HK-2 (cell line): ENCODE measurements around the gene KCNK7.
"Not testable (repeated sequence)": the region's sequence is repeated elsewhere in the genome, so short reads cannot be mapped to it uniquely, and the experiment has no call there.

ENCODE experiments used
- DNase-seq: peaks from one replicate; pipeline ENCODE4 v3.0.0-alpha.2; 2018; ENCODE audit not compliant: unreplicated experiment

The KCNK7 gene

DNA sequence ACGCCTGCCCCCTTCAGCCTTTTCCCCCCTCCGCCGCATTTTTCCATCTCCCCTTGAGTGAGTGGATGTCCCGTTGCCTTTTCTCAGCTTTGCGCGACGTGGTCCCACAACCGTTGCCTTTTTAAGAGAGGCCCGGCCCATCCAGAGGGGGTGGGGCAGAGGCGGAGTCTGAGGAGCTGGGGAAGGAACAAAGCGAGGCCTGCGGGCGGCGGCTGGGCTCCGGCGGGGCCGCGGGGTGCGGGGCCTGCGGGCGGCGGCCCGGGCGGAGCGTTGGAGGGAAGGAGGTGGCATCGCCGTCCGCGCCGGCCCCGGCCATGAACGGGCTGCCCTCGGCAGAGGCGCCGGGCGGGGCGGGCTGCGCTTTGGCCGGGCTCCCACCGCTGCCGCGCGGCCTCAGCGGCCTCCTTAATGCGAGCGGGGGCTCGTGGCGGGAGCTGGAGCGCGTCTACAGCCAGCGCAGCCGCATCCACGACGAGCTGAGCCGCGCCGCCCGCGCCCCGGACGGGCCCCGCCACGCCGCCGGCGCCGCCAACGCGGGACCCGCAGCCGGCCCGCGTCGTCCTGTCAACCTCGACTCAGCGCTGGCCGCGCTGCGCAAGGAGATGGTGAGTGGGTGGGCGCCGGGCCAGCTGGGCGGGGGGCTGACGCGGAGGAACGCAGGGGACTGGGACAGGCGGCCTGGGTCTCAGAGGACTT is 23.1 kb downstream of the KCNK7 start, which contains the start of gene FAM89B:
Gene FAM89B (plus strand): TSS at position 183 of the 696 bp plus-strand sequence. CDS start 132 bp downstream, at position 315.
- DNase-seq, result peak; percentile 70

DNA sequence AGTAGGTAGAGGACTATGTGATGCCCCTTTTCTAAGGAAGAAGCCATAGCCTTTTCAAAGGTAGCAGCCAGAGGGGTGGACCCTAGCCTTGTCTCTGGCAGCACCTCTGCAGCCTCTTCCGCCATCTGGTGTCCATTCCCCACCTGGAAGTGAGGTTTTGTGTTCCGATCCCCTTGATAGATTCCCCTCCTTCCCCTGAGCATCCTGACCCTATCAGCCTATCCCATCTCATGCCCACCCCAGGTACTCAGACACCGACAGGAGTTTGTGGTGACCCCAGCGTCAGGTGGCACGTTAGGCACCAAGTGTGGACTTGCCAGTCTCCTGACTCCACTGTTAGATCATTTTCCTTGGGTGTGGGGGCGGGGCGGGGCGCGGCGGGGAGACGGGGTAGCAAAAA is 23.7 kb downstream of the KCNK7 start:
- no peak for DNase-seq

DNA sequence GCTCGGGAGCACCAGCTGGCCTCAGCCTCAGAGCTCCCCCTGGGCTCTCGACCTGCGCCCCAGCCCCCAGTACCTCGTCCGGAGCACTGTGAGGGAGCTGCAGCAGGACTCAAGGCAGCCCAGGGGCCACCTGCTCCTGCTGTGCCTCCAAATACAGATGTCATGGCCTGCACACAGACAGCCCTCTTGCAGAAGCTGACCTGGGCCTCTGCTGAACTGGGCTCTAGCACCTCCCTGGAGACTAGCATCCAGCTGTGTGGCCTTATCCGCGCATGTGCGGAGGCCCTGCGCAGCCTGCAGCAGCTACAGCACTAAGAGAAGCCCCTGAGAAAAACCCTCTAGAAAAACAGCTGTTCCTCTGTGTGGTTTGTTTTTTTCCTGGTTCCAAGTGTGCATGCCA is 24.2 kb downstream of the KCNK7 start:
- DNase-seq, result no peak

DNA sequence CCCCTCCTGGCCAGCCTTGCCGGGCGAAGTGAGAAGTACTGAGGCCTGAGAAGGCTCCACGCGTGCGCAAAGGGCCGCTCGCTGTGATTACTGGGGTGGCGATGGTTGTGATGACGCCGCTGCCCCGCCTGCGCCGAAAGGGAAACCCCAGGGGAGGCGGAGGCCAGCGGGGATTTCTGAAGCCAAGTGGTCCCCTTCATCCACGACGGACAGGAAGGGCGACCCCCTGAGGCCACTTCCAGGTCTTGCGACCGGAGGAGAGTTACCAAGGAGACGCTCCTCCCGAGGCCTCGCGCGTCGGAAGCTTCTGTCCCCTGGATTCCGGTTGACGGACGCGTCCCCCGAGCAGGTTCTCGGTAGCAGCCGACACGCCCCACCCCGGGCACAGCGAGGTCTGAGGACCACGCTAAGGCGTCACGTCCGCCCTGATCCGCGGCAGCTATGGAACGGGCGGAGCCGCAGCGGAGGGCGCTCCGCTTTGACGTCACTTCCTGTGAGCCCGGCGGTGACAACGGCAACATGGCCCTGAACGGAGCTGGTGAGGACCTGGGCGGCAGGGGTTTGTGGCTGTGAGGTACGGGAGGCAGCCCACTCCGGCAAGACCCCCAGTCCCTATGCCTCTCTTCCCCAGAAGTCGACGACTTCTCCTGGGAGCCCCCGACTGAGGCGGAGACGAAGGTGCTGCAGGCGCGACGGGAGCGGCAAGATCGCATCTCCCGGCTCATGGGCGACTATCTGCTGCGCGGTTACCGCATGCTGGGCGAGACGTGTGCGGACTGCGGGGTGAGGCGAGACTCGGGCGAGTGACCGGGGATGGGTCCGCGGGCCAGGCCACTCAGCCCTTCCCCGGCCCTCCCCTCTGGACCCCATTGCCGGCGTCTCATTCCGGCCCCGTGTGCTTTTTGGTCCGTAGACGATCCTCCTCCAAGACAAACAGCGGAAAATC is 25.4 kb downstream of the KCNK7 start, which contains the start of gene ZNRD2:
Gene ZNRD2 (plus strand): TSS at position 505 of the 946 bp plus-strand sequence. CDS start 15 bp downstream, at position 520.
- peak; percentile 94 for DNase-seq

DNA sequence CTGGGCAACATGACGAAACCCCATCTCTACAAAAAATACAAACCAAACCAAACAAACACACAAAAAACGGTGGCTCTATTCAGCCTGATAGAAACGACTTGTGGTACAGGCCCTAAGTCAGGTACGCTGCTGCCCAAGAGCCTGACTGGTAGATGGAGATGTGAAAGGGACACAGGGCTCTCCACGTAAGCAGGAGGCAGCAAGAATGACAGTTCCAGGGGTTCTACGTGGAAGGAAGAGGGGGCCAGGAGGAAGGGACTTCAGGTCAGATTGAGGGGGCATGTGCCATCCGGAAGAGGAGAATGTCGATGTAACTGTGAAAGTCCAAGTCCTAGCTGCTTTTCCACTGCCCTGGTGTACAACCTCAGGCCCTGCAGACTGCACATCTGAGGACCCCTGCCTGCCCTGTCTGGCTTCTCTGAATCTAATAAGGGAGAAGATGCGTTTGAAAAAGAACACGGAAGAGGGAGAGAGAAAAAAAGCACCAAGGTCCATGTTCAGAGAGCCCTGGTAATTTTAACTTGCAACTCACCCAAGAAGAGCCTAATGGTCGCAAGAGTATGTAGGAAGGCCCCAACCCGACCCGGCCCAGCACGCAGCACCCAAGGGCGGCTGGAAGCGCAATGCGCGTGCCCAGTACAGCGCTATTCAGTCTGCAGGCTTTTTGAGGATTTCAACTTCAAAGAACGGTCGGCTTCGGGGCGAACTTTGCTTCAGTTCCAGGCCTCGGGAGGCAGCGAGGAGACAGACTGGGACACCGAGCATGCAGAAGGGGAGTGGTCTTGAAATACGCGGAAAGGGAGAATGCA is 26.2 kb downstream of the KCNK7 start:
- DNase-seq, result no peak

DNA sequence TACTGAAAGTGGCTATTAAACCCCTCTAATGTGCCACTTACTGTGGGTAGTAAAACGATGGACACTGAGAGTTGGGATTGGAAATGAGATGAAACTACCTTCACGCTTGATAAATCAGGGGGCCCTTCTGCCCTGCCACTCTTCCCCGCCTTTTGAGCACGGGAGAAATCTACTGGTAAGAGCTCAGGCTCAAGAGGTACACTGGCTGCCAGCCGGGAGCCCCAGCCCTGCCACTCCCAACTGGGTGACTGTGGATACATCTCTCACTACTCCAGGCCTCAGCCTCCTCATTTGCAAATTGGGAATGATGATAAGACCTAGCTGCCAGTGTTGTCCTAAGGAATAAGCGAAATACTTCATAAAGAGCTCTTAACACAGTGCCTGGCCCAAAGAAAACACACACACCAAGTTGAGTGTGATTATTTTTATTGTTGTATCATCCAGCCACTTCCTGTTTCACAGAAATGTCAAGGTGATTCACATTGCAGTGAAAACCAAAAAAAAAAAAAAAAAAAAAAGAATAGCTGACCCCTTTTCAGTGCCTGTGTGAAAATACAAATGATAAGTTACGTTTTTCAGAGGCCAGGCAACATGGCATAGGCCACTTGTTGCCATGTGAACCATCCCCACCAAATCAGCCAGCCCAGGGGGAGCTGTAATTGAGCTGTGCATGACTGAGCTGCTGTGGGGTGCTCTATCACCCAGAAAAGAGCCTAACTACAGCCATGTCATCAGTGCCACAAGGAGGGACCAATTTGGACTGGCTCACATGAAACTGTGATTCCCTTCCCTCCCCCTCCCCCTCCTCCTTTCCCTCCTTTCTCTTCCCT is 29.8 kb downstream of the KCNK7 start:
- DNase-seq, result no peak

DNA sequence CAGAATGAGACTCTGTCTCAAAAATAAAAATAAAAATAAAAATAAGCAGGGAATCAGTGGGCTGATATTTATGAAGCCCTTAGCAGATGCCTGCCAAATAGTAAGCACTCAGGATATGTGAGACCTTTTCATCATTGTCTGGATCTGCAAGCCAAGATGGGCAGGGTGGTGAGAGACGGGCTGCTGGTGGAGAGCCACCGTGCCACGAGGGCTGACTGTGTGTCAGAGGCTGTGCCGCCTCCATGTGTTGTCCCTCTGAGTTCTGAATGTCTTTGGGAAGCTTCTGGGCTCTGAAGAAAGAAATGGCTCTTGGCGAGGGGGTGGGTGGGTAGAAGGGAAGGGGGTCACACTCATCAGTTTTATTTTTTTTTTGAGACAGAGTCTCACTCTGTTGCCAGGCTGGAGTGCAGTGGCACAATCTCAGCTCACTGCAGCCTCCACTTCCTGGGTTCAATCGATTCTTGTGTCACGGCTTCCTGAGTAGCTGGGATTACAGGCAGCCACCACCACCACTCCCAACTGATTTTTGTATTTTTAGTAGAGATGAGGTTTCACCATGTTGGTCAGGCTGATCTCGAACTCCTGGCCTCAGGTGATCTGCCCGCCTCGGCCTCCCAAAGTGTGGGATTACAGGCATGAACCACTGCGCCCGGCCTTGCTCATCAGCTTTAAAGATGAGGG is 30.6 kb downstream of the KCNK7 start:
- DNase-seq, result not testable (repeated sequence)

DNA sequence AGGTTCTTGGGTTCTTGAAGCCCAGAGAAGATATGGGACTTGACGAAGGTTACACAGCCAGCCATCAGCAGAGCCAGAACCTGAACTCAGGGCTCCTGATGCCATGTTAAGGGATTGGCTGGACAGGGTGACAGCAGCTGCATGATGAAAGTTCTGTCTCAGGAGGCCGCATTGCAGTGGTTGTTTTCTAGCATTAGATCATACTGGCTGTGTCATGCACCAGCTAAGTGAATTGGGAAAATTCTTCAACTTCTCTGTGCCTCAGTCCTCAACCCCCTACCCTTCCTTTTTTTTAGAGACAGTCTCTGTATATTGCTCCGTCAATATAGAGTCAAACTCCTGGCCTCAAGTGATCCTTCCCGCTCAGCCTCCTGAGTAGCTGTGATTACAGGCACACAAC is 32.0 kb downstream of the KCNK7 start:
- no peak for DNase-seq

DNA sequence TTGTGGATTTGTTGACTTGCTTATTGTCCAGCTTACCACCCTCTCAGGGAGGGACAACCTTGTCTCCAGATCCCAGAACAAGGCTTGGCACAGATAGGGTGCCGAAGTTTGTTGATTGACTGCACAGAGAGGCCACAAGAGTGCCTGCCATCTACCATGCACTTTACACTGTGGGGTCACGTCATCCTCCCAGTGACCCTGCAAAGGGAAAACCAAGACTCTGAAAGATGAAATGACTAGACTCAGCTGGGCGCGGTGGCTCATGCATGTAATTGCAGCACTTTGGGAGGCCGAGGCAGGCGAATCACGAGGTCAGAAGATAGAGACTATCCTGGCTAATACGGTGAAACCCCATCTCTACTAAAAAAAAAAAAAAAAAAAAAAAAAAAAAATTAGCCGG is 32.8 kb downstream of the KCNK7 start:
- no peak for DNase-seq

DNA sequence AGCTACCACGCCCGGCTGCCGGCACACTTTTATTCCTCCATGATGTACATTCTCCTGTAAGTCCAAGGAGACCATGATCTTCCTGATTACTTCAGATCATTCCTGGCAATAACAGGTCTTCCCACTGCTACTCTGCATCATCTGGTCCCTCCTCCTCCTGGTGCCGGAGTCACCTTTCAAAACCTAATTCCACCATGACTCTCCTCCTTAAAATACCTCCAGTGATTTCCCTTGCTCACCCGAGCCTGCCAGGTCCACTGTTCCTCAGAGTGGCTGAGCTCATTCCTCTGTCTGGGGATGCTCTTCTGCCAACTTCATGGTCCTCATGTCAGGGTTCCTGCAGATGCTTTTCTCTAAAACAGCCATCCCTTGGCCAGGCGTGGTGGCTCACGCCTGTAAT is 33.6 kb downstream of the KCNK7 start:
- DNase-seq, result no peak

DNA sequence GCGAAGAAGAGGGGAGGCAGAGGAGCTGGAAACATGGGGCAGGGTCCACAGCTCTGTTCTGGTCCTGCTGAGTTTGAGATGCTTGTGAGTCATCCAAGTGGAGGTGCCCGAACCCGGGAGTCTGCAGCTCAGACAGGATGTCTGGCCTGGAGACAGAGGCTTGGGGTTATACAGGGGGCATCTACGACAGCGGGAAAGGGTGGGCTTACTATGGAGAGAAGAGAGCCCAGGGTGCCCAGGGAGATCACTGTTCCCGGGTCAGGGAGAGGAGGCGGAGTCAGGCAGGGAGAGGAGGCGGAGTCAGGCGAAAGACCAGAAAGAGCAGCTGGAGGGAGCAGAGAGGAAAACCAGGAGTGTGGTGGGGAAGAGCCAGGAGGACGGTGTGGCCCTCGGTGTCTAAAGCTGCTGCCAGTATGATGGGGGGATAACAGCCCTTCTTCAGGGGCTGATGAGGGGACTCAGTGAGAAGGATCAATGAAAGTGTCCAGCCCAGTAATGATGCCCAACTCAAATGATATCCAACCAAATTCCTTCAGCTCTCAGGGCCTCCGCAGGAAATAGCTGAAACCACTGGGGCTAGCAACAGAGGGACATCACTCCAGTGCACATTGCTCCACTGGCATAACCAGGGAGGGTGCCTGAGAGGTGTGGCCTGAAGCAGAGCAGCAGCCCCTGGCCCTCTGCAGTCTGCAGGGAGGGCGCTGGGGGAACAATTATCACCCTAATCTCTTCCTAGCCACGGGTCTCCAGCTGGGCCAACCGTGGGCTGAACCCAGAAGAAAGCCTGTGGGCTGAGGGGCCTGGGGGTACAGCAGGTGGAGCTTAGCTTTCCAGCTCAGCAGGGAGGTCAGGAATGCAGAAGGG is 34.8 kb downstream of the KCNK7 start:
- DNase-seq, result peak; percentile 58

DNA sequence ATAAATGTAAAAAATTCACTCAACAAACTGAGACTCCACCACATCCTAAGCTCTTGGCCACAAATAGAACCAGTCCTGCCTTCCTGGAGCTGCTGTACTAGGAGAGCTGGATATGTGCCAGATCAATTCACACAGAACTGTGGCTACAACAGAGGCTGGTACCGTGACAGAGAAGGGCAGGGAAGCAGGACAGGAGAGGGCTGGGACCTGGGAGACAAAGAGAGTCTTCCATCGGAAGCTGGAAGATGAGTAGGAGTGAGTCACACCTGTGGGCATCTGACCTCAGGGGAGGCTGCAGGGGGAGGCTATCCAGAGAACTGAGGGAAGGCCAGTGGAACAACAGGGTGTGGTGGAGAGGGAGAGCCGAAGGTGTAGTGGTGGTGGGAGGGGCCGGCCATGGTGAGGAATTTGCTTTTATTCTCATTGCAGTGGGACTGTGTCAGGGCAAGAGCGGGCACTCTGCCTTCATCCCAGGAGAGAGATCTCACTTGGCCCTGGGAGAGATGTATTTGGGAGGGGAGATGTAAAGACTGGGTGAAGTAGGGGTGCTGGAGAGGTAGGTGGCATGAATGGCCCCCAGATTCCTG is 35.6 kb downstream of the KCNK7 start:
- DNase-seq, result peak; percentile 77

DNA sequence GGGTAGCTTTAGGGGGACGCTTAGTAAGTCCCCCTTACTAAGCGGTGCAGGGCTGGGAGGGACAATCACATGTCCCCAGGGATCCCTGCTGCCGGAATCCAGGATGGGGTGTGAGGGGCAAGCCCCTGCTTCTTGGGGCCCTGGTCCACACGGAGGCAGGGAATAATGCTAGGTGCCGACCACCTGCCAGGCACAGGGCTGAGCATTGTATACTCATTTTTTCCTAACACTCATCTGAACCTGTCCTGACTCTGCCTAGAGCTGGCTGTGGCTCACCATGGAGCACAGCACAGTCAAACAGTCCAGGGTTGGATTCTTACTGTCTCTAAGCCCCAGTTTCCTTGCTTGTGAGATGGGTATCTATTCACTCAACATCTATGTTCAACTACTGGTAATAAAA is 36.1 kb downstream of the KCNK7 start:
- no peak for DNase-seq

DNA sequence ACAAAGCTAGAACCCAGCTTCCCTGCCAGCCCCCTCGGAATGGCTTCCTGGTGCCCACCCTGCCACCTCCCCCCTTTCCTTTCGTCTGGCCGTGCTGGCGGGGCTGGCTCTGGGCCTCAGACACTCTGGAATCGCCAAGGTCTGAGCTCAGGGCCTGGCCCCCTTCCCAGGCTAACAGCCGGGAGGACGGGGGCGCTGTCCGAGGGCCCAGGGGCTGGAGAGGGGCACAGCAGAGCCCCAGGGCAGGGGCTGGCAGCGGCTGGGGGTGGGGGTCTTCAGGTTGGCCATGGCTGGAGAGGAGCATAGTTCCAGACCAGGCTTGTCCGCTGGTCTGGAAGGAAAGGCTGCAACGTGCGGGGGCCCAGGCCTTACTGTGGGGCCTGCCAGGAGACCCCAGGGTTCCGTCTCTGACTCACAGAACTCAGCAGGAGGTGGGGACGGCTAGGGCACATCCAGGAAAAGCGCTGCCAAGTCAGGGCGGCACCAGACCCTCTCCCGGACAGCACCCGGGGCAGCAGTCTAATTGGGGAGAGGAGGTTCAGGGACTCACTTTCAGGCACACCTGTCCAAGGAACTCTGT is 36.6 kb downstream of the KCNK7 start:
- DNase-seq, result no peak

DNA sequence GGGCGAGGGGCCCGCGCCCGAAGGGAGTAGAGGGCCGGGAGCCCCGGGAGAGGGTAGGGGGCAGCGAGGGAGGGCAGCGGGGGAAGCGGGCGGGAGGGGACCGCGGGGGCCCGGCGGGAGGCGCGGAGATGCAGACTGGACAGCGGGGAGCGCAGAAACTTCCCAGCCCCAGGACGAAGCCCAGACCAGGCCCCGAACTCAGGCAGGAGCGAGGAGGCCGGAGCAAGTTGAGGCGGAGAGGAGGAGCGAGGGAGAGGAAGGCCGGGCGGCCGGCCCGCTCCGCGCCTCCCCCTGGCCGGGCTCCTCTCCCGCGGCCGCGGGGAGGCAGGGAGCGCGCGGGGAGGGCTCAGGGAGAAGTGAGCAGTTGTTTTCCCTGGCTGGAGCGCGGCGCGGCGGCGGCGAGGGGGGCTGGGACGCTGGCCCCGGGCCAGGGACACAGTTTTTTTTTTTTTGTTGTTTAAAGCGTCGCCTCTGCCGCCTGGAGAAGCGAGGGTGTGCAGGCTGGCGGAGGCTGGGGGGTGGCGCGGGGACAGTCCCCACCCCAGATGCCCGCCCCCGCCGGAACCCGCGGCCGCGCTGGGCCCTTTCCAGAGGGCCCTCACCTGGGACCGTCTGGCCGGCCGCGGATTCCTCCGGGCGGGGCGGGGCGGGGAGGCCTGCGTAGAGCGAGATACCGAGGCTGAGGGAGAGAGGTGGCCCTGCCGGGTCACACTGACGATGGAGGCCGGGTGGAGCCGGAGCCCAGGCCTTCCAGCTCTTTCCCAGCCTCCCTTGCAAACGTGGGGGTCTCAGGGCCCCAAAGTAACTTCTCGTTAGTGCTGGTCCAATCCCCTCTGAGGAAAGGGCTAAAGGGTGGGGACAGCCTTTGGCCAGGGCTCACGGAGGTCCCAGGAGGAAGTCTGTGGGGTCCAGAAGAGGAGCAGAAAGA is 37.3 kb downstream of the KCNK7 start, which contains the start of gene LTBP3:
Gene LTBP3 (minus strand): TSS at position 358 of the 928 bp plus-strand sequence. CDS start 400 bp downstream, outside the sequence.
- peak; percentile 75 for DNase-seq

DNA sequence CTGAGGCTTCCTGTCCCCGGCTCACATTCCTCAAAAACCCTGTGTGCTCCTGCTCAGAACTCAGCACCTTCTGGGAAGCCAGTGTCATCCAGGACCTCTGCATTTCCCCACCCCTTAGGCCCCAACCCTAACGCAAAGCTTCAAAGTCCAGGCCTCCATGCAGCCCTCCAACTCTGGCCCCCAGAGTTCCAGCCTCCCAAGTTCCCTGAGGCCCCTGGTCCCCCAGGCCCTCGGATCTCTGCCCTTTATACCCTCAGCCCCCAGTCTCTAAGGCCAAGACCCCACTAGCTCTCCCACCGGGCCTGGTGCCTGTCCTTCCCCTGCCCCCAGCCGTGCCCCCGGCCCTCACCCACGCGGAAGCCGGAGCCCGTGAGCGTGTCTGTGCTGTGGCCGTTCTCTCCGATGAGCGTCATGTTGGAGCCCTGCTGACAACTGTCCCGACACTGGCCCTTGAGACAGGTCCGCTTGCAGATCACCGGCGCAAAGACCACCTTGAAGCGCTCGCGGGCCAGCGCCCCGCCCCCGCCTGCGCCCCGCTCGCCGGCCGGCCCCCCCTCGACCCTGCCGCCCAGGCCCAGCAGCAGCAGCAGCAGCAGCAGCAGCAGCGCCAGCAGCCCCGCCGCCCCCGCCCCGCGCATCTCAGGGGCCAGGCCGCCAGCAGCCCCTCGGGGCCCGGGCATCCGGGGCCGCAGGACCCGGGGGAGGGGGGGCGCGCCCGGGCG is 38.2 kb downstream of the KCNK7 start:
- DNase-seq, result no peak
